LNCAP (cell line): ENCODE results near the gene CA10.

Experiments used
- CTCF ChIP-seq: fragments of 450-650 bp; IDR thresholded peaks from 2 replicates; pipeline ENCODE4 v1.5.1; 2017; ENCODE audit warnings: mild to moderate bottlenecking

The CA10 gene

GRCh38 chr17:51817117-51817516 lies 341.4 kb downstream of the CA10 start:
- TF ChIP-seq CTCF, result no peak

DNA sequence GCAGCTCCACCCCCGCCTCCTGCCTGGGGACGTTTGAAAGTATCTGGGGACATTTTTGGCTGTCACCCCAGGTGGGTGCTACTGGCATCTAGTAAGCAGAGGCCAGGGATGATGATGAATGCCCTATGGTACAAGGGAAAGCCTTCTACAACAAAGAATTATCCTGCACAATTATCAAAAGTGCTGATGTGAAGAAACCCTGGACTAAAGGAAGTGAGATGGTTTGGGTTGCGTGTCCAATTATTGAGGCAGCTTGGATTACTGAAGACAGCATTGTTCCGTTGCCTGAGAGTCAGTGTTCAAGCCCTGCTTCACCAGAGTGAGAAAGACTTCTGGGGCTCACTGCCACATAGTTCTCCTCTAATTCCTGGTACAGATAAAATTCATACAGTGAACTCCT lies 343.4 kb downstream of the CA10 start:
- no peak for TF ChIP-seq CTCF

DNA sequence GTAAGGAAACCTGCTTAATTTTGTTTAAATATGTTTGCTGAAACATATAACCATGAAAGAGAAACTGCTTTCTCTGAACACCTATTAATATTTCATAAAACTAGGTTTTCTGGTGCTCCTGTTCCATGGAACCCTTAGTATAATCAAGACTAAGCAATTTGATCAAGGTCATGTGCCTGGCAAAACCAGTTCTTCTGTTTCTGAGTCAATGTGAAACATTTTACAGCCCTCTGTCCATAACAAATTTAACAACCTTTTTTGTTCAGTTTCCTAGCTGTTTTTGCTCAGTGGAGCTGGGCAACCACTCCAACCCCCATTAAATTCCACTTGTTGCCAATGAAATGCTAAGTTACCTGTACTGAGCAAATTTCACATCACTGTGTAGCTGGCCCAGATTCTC lies 344.0 kb downstream of the CA10 start:
- no peak for TF ChIP-seq CTCF

- no peak for TF ChIP-seq CTCF
Observed at GRCh38 chr17:51813784-51814174, 344.7 kb downstream of the CA10 start.

- no peak for TF ChIP-seq CTCF
Observed at GRCh38 chr17:51813140-51813783, 345.3 kb downstream of the CA10 start.

DNA sequence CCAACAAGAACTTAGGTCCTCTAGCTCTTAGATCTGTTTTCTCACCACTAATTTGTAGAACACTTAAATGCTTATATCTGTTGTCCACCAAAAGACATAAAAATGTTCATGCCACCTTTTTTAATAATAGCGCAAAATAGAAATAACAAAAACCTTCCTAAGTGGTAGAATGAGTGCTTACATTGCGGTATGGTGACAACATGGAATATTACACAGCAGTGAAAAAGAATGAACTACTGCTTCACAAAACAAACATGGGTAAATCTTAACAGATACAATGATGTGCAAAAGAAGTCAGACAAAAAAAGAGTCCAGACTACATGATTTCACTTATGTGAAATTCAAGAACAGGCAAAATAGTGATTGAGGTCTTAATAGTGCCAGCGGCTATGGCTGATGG lies 351.1 kb downstream of the CA10 start:
- no peak for TF ChIP-seq CTCF

DNA sequence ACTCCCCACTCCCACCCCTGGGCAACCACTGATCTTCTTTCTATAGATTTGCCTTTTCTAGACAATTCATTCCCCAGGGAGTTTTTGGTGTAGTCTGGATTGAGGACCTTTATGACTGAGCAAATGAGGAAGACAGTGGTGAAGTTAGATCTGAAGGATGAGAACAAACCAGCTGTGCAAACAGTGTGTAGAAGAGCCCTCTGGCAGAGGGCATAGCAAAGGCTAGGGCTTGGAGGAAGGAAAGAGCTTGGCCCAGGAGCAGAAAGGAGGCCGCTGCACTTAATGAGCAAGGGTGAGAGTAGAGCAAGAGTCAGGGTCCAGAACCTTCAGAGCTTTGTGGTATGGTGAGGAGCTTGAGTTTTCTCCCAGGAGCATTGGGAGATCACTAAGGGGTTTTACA lies 352.7 kb downstream of the CA10 start:
- no peak for TF ChIP-seq CTCF

GRCh38 chr17:51805185-51805584 lies 353.3 kb downstream of the CA10 start:
- TF ChIP-seq CTCF, result no peak
